SU-DHL-6 (cell line): Measurements from ENCODE around the gene MLN.

ENCODE experiments used
- H2AFZ ChIP-seq: fragments of 200-600 bp; sonication (generic); 2 replicates; pipeline ENCODE4 v1.6.1; 2014; ENCODE audit warnings: low read depth, mild to moderate bottlenecking, moderate library complexity, mixed read lengths, antibody characterized with exemption, low read length; ENCODE audit not compliant: severe bottlenecking
- H3F3A ChIP-seq: fragments of 200-600 bp; shearing (Covaris generic); 2 replicates; pipeline ENCODE4 v1.6.0; 2016; ENCODE audit warnings: antibody characterized with exemption, mild to moderate bottlenecking; ENCODE audit not compliant: insufficient read depth
- H3K27ac ChIP-seq: fragments of 200-600 bp; sonication (generic); 2 replicates; pipeline ENCODE4 v1.5.1; 2016; ENCODE audit warnings: low read depth, mild to moderate bottlenecking, low read length, moderate library complexity, mixed read lengths
- H3K27me3 ChIP-seq: fragments of 200-600 bp; sonication (generic), shearing (Covaris generic); 2 replicates; pipeline ENCODE4 v1.6.0; 2014; ENCODE audit warnings: mild to moderate bottlenecking, low read length
- H3K36me3 ChIP-seq: fragments of 200-600 bp; sonication (generic); 2 replicates; pipeline ENCODE4 v1.6.1; 2014; ENCODE audit warnings: mild to moderate bottlenecking, low read length, mixed read lengths
- H3K4me2 ChIP-seq: fragments of 300-600, 200-600 bp; shearing (Covaris generic), sonication (generic); 2 replicates; pipeline ENCODE4 v1.6.0; 2014; ENCODE audit warnings: low read length, low read depth, mild to moderate bottlenecking; ENCODE audit not compliant: poor library complexity, severe bottlenecking
- H3K4me3 ChIP-seq: fragments of 200-600 bp; sonication (generic); 2 replicates; pipeline ENCODE4 v1.5.1; 2014; ENCODE audit warnings: antibody characterized with exemption, low read length, mild to moderate bottlenecking, mixed read lengths; ENCODE audit not compliant: insufficient read depth, poor library complexity, severe bottlenecking
- H3K79me2 ChIP-seq: fragments of 200-600 bp; sonication (generic); 2 replicates; pipeline ENCODE4 v1.6.1; 2014; ENCODE audit warnings: mild to moderate bottlenecking, low read length, moderate library complexity; ENCODE audit not compliant: insufficient read depth
- H3K9ac ChIP-seq: fragments of 200-600 bp; sonication (generic); 2 replicates; pipeline ENCODE4 v1.7.0; 2014; ENCODE audit warnings: mild to moderate bottlenecking, low read length
- H3K9me2 ChIP-seq: fragments of 200-600 bp; sonication (generic); replicated peaks from 2 replicates; pipeline ENCODE4 v1.6.1; 2014; ENCODE audit warnings: low read length; ENCODE audit not compliant: insufficient read depth
- H3K9me3 ChIP-seq: fragments of 200-600 bp; sonication (generic); 2 replicates; pipeline ENCODE4 v1.6.1; 2014; ENCODE audit warnings: low read length, mixed read lengths; ENCODE audit not compliant: insufficient read depth
- H4K20me1 ChIP-seq: fragments of 200-600 bp; sonication (generic); 2 replicates; pipeline ENCODE4 v1.6.1; 2014; ENCODE audit warnings: low read depth, mild to moderate bottlenecking, antibody characterized with exemption, low read length, moderate library complexity, mixed read lengths
- CTCF ChIP-seq: fragments of 200-600 bp; sonication (generic); IDR thresholded peaks from one replicate; pipeline ENCODE4 v1.5.1; 2017; ENCODE audit warnings: antibody characterized with exemption, mild to moderate bottlenecking, low read length, moderate library complexity; ENCODE audit not compliant: insufficient read depth, poor library complexity, severe bottlenecking
- EZH2phosphoT487 ChIP-seq: fragments of 200-600 bp; sonication (generic), shearing (Covaris generic); conservative IDR thresholded peaks from 2 replicates; pipeline ENCODE4 v1.6.1; 2018; ENCODE audit warnings: mild to moderate bottlenecking, antibody characterized with exemption, low read length, moderate library complexity, mixed read lengths

Gene MLN

GRCh38 chr6:33759887-33760629, 43.7 kb downstream of the MLN start:
- Histone ChIP-seq H3K9ac (no peak overlapping the region), H3F3A (no peaks in the 10 kb centered on the region), H3K27me3 (no peaks in the 10 kb centered on the region), H3K79me2 (no peaks in the 10 kb centered on the region), H3K9me2 (no peaks in the 10 kb centered on the region), H3K27ac (no peak overlapping the region), H4K20me1 (no peaks in the 10 kb centered on the region), H3K4me2 (no peak overlapping the region), H3K36me3 (no peaks in the 10 kb centered on the region), H3K9me3 (no peaks in the 10 kb centered on the region), H3K4me3 (no peak overlapping the region), H2AFZ (no peak overlapping the region)
- TF ChIP-seq CTCF (no peak), EZH2phosphoT487 (no peak)

DNA sequence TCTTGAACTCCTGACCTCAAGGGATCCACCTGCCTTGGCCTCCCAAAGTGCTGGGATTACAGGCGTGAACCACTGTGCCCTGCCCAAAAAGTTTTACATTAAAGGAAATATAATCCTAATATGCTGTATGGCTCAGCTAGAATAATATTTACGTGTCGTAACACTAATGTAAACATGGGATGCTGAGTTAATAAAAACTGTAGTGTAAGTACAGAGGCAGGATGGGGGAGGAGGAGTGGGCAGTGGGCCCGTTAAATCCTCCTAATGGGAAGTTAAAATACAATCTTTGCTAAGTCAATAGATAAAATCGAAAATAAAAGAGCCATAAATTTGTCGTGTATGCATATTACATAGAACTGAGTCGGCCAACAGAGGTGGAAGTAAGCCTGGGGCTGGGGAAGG, 45.0 kb downstream of the MLN start:
- no peak for TF ChIP-seq CTCF
- Histone ChIP-seq H3K79me2 (no peaks in the 10 kb centered on the region), H3K36me3 (no peaks in the 10 kb centered on the region), H3K4me2 (no peak overlapping the region), H3K9me3 (no peaks in the 10 kb centered on the region), H4K20me1 (no peaks in the 10 kb centered on the region), H3K4me3 (no peak overlapping the region), H3F3A (no peaks in the 10 kb centered on the region), H3K9ac (no peak overlapping the region), H2AFZ (no peak overlapping the region), H3K27me3 (no peaks in the 10 kb centered on the region), H3K27ac (no peak overlapping the region), H3K9me2 (no peaks in the 10 kb centered on the region)

DNA sequence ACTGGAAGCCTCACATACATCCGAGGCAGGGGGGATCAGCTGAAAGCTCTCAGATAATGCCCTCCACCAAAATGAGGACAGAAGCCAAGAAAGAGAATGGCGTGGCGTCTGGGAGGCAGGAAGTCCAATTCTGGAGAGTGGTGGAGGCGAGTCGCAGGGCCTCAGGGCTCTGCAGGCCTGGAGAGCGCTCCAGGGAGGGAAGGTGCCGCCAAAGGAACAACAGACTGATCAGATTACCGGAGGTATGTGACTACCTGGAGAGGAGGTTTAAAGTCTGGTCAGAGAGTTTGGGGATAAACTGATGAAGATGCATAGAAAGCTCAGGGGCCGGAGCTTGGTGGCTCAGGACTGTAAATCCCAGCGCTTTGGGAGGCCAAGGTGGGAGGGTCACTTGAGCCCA, 45.9 kb downstream of the MLN start:
- no peak for TF ChIP-seq CTCF
- no peak for TF ChIP-seq EZH2phosphoT487
- H3K4me2 ChIP-seq, result no peak overlapping the region
- H3K9me2 ChIP-seq, result no peaks in the 10 kb centered on the region
- no peak overlapping the region for H3K9ac ChIP-seq
- H3K27me3 ChIP-seq, result no peaks in the 10 kb centered on the region
- no peaks in the 10 kb centered on the region for H3F3A ChIP-seq
- no peak overlapping the region for H3K27ac ChIP-seq
- no peak overlapping the region for H2AFZ ChIP-seq
- H3K79me2 ChIP-seq, result no peaks in the 10 kb centered on the region
- H3K36me3 ChIP-seq, result no peaks in the 10 kb centered on the region
- H4K20me1 ChIP-seq, result no peaks in the 10 kb centered on the region
- no peak overlapping the region for H3K4me3 ChIP-seq
- no peaks in the 10 kb centered on the region for H3K9me3 ChIP-seq
